NCI-H2227 treated with DMSO at 0.1 percent for 48 hours (cell line): Measurements from ENCODE around the gene KRTAP20-4.

Source experiments
- DNase-seq: peaks from one replicate; lab custom pipeline; 2025; lab: John Stamatoyannopoulos, UW

Gene KRTAP20-4

DNA sequence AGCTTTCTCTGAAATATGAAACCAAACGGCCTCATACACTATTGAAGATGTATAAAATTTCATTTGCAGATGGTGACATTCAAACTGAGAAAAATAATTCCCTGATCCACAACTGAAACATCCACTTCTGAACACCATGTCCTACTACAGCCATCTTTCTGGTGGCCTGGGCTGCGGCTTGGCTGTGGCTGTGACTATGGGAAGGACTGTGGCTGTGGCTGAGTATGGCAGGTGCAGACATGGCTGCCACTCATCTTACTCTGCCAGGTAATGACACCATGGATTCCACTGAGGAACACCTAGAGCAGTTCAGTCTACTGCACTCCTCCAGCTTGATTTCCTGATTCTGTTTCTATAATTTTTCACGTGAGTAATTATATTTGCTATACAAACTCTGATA, at the start of gene KRTAP20-4:
KRTAP20-4 (plus strand) TSS at position 106 of the 400 bp plus-strand sequence.
- DNase-seq: no peak

DNA sequence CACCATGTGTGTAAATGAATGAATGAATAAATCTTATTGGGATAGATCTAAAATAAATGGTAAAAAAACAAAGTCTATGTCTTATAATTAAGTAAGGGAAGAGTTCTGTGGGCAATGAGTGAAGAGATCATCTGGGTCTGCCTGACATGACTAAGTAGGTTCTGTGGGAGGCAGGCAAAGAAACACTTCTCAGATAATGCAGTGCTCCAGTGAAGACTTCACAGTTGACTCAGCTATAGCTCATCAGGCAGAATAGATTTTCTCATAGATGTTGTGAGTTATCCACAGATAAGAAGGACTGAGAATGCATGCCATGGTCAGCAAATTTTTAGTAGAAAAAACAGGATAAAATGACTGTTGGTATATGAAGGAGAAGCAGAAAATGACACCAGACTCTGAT, 42.7 kb upstream of the KRTAP20-4 start:
- DNase-seq: no peak

DNA sequence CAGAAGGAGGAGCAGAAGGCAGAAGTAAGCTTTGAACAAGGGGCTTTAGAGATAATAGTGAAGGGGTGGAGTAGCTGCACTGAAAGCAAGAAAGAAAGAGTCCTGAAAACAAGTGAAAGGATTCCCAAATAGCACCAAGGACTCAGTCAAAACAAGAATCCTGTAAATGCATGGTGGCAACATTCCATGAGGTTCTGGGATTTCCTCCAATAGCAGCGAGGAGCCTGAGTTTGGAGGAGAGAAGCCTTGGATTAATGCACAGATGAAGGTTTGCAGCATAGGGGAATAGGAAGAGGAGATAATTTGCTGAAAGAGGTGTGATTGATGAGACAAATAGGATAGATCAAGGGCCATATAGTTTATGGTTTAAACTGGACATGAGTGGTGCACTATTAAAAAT, 41.1 kb upstream of the KRTAP20-4 start:
- DNase-seq: no peak

DNA sequence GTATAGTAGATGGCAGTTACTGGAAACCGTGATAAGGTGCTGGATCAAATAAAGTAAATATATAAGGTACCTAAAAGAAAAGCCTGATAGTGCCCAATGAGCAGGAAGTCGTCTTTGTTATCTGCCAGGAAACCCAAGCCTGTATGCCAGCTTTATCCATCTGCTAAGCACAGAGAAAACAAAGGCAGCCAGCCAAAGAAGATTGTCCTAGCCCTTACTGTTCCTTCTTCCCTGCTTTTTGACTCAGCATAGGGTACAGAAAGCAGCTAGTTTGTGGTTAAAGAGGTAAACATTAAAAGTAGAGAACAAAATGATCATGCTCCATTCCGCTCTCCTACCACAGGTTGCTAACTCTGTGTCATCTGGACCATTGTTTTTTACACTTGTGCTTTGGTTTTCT, 40.3 kb upstream of the KRTAP20-4 start:
- DNase-seq: no peak

DNA sequence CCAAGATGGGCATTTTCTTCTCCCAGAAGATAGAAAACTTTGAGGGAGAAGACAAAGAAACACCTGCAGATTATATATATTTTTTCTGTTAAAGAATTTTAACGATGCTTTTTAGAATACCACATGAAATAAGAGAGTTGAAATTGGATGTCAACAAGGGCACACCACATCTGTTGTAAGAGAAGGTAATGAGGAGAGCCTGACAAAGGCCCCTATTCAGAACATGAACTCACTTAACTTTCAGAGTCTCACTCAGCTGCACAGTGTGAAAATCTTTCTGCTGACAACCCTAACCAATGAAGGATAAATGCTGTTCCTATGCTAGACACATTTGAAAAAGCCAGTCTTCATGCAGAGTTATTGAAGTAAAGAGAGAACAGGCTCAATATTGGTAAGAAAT, 37.6 kb upstream of the KRTAP20-4 start:
- DNase-seq: no peak

DNA sequence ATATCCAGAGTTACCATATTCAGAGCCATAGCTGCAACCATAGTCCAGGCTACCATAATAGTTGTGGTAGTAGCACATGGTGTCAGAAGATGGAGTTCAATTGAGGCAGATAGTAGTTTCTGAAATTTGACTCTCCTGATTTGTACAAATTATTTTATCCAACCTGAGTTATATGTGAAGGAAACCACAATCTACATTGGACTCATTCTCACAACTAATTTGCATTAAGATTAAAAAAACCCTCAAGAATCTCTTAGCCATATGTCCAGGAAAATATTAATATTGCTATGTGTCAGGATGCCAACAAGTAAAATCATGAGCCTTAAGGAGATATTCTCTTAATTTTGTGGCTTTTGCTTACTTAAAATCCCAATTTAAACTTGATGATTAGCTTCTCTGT, 30.1 kb upstream of the KRTAP20-4 start, which contains the start of gene KRTAP22-2:
KRTAP22-2 (minus strand) TSS at position 101 of the 400 bp plus-strand sequence.
- DNase-seq: no peak

DNA sequence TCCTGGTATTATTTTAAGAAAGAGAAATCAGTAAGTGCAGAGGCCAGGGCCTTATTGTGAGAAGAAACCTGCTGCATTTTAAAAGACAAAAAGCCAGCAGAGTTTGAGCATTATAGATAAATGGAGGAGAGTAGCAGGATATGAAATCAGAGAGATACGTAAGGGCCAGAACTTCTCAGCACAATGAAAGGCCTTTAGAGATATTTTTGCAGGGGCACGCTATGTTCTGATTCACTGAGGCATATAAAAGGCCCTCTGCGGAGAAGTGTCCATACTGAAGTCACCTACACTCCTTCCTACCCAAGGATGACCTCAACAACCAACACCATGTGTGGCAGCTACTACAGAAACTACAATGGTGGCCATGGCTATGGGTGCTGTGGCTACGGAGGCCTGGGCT, 28.3 kb upstream of the KRTAP20-4 start, which contains the start of gene KRTAP6-3:
KRTAP6-3 (plus strand) TSS at position 301 of the 400 bp plus-strand sequence; CDS start at position 307, 6 bp downstream.
- DNase-seq: no peak

DNA sequence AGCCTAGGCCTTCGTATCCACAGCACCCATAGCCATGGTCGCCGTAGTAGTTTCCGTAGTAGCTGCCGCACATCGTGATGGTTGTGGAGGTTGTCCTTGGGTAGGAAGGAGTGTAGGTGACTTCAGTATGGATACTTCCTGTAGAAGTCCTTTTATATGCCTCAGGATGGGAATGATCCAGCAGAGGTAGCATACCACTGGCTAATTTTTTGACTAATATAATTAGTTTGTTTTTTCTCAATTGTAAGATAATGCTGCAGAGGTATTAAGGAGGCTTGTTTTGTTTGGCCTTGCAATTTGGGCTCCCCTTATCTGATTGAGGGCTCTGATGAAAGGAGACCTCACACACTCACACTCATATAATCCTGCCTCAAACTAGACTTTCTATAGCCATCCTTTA, 21.6 kb upstream of the KRTAP20-4 start, which contains the start of gene KRTAP6-2:
KRTAP6-2 (minus strand) TSS at position 101 of the 400 bp plus-strand sequence; CDS start at position 73, 28 bp downstream.
- no peak for DNase-seq

DNA sequence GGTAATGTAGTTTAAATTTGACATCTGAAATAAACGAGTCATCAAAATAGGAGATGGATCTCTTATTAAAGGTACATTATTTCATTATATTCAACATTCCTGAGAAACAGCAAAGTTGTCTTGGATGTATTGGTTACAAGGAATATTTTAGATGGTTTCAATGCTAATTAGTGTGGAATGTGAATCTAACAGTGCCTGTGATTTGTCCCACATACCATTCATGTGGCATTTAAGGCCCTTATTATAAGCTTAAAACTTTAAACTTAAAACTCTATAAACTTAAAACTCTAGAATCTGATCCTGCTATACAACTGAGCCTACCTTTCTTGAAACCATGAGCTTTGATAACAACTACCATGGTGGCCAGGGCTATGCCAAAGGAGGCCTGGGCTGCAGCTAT, 19.6 kb upstream of the KRTAP20-4 start, which contains the start of gene KRTAP22-1:
KRTAP22-1 (plus strand) TSS at position 301 of the 400 bp plus-strand sequence.
- DNase-seq: no peak

DNA sequence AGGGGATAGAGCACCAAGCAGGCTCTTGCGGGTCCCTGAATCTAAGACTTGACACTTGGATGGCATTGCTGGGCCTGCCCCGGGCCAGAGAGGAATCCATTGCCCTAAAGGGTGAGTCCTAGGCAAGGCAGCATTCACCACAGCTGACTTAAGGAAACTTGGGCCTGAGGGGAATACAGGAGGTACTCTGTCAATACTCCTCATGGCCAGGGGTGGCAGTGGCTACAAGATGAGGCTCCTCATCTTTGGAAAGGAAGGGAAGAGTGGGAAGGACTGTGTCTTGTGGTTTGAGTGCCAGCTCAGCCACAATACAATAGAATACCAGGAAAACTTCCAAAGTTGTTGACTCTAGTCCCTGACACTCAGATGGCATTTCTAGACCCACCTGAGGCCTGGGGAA, 14.5 kb upstream of the KRTAP20-4 start:
- DNase-seq: no peak

DNA sequence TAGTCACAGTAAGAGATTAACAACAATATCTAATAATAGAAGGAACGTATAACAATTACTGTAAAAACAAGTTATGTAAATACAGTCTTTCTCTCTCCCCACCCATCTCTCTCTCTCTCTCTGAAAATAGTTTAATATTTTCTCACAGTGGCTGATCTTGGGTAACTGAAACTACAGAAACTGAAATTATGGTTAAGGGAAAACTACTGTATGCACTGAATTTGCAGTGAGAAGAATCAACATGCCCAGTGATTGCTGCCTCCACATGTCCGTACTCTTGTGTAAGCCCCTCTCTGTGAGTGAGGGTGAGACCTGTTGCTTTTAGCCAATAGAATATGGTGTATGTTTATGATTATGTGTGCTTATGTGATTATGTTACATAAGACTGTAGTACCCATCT, 8.3 kb upstream of the KRTAP20-4 start:
- no peak for DNase-seq

DNA sequence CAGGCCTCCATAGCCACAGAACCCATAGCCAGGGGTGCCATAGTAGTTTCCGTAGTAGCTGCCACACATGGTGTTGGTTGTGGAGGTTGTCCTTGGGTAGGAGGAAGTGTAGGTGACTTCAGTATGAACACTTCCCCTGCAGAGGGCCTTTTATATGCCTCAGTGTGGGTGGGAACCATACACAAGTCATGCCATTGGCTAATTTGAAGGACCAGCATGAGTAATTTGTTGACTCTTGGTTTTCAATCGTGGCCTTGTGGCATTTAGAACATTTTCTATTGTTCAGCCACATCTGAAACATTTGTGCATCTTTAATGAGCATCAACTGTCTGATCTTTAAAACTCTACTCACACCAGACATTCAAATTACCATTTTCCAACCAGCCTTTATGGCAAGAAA, 6.6 kb upstream of the KRTAP20-4 start, which contains the start of gene KRTAP6-1:
KRTAP6-1 (minus strand) TSS at position 95 of the 400 bp plus-strand sequence; CDS start at position 69, 26 bp downstream.
- DNase-seq: no peak

DNA sequence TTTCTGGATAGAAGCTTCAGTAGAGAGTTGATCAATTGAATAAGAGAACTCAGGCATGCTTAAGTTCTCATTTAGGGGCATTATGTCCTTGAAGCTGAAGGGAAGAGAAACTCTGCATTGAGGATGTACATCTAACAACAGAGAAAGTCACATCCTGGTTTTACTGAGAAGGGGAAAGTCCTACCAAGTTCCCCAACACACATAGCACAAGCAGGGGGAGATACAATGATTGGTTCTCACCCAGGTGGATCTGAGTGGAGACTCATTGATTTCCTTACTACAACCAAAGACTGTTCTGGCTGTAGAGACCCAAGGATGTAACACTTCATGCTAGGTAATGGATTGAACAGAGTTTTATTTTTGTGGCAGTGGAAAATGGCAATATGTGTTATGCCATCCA, 5.2 kb upstream of the KRTAP20-4 start:
- DNase-seq: no peak

DNA sequence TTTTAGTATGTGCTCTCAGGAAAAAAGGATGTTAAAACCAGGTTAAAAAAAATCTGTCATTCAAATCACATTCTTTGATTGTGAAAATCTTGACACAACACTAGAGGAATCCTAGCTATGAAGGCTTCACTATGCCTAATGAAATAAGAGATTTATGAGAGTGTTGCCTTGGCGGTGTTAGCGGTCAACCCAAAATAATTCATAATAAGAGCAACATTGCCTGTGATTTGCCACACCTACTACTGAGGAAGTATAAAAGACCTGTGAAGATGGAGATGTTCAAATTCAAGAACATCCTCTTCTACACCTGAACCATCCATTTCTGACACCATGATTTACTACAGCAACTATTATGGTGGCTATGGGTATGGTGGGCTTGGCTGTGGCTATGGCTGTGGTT, 4.3 kb upstream of the KRTAP20-4 start, which contains the start of gene KRTAP20-1:
KRTAP20-1 (plus strand) TSS at position 301 of the 400 bp plus-strand sequence; CDS start at position 331, 30 bp downstream.
- no peak for DNase-seq

DNA sequence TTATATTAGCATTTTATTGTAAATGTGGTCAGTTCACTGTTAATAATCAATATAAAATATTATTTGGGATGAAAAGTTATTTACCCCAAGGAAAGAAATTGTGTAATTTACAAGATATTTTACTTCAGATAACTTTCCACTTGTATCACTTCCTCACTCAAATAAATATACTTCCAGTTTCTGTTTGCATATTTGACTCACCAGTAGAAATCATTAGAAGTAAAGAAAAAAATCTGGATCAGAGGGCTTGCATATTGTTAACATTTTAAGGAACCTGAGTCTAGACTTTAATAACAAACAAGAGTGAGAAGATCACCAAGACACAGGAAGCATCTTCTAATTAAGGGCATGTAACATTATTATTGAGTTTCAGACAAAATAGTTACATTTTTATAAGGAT, 347 bp upstream of the KRTAP20-4 start:
- no peak for DNase-seq

DNA sequence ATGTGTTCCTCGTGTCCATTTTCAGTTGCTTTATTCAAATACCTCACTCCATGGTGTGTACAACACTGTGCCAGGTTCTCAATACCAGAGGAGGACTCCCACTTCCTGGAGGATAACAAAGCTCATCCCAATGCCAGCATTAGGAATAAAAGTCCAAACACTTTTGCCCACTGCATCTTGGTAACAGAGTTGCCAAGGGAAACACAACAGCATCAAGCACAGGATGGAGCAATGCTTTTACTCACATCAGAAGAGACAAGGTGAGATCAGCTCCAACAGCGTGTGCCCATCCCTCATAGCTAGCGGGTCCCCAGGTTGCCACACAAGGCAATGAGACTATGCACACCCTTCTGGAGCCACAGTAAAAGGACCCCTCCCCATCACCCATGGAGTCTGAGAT, 2.9 kb downstream of the KRTAP20-4 start:
- DNase-seq: no peak

DNA sequence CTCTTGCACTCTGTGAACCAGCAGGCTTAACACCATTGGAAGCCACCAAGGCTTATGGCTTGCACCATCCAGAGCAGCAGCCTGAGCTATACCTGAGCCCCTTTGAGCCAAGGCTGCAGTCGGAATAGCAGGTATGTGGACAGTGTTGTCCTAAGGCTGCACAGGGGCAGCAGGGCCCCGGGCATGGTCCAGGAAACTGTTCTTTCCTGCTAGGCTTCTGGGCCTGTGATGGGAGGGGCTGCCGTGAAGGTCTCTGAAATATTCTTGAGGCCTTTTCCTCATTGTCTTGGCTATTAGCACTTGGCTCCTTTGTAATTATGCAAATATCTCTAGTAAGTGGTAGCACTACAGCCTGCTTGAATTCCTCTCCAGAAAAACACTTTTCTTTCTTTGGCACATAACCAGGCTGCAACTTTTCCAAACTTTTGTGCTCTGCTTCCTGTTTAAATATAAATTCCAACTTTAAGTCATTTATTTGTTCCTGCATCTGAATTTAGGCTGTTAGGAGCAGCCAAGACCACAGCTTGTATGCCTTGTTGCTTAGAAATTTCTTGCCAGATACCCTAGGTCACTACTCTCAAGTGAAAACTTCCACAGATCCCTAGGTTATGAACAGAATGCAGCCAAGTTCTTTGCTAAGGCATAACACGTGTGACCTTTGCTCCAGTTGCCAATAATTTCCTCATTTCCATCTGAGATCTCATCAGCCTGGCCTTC, 5.2 kb downstream of the KRTAP20-4 start:
- no peak for DNase-seq

DNA sequence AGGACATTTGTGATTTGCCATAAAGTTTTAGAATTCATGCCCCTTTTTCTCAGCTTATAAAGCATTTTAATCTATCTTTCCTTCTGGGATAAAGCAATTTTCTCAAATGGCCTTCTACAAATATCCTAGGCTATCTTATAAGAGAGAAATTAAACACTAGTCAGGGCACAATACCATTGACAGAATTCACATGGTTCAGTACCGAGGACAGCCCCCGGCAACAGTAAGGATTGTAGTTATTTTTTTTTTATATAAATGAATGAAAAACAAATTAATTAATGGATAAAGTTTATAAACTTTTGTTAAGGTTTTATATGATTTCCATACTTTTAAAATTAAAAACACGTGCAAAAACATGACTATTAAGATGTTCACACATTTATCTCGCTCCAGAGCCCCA, 7.7 kb downstream of the KRTAP20-4 start:
- DNase-seq: no peak

DNA sequence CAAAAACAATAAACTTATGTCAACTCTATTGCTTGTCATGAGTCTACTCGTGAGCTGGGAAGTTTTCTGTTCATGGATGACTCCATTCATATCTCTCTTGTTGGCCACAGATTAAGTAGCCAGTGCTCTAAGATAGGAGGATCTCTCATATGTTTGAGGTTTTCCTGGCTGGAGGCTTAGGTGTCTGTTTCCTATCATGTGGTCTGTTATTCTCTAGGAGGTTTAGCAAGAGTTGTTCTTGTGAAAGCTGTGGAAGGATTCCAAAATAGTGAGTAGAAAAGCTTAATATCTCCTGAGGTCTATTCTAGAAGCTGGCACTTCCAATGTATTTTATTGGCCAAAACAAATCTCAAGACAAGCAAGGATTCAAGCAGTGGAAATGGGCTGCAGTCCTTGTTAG, 8.8 kb downstream of the KRTAP20-4 start:
- no peak for DNase-seq

DNA sequence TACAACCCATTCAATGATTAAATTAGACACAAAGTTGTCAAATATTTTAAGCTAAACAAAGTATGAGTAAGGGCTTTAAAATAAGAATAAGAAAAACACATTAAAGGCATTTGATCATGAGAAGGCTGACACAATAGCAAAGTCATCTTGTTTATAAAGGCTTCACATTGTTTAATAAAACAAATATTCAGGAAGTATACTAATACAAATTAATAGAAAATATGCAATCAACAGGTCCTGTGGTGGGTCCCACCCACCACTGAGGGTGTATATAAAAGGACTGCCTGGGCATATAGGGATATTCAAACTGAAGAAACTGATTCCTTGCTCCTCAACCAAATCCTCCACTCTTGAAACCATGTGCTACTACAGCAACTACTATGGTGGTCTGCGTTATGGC, 14.5 kb downstream of the KRTAP20-4 start, which contains the start of gene KRTAP20-2:
KRTAP20-2 (plus strand) TSS at position 301 of the 400 bp plus-strand sequence; CDS start at position 359, 58 bp downstream.
- no peak for DNase-seq

DNA sequence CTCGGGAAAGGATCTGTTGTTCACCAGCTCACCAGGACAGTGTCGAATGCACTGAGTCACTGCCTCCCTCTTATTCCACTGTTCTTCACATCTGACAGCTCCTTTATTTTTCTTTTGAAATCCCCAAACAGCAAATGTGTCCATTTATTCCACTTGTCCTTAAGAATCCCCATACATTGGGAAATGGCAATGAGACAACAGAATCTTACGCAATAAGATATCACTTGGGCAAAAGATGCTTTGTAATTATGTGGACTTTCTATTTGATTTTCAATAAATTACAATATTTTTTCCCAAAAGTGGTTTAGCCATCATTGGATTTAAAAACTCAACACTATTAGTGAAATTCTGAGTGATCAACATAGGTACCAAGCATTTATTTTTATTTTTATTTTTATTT, 18.3 kb downstream of the KRTAP20-4 start:
- DNase-seq: no peak

DNA sequence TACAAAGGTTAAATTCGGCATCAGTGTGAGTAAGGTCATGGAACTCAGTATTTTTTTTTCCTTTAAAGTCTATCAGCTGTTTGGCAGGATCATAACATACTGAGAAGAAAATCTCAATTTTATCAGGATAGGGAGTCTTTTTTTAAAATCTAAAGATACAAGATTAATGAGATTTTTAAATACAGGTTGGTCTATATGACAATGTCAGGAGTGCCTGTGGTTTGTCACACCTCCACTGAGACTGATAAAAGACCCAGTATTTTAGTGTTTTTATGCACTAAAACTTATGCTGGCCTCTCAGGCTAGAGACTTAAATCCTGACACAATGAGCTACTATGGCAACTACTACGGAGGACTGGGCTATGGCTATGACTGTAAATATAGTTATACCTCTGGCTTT, 22.1 kb downstream of the KRTAP20-4 start, which contains the start of gene KRTAP20-3:
KRTAP20-3 (plus strand) TSS at position 301 of the 400 bp plus-strand sequence.
- DNase-seq: no peak

DNA sequence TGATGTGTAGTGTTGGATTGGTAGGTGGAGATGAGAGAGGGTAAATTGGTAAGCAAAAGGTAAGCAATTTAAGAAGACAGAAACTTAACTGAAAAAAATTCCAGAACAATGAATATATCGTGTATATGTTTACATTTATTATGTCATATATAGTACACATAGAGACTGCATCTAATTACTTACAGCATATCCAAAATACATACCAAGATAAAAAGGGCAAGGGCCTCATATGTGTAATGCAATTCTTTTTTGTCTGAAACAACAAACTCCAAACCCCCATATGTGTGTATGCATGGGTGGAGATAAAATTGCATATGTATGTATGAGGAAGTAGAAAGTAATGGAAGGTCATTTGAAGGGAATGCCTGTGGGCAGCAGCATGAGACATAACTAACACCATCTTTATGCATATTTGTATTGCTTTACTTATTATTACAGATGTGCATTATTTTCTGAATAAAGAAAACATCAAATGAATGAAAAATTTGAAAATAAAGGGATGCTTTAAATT, 26.5 kb downstream of the KRTAP20-4 start:
- no peak for DNase-seq
